Activated naive CD4-positive, alpha-beta T cell treated with anti-CD3 and anti-CD28 coated beads, Interleukin-2, amount 50 U/mL, for 72 hours (primary cell): ENCODE data around the gene CLDN20. TPM values are rescaled to one million over a fixed set of nuclear protein-coding genes. Genes with fewer than 3 reads are reported as not detected.
"Not testable (repeated sequence)": the region's sequence is repeated elsewhere in the genome, so short reads cannot be mapped to it uniquely, and the experiment has no call there.

Experiments
- ATAC-seq, 2 donors: fragments of 150-1000 bp; cut with Tn5 transposase; 2 replicates each; pipeline ENCODE4 v1.10.0; 2021; ENCODE audit warnings: mild to moderate bottlenecking in 2 of 2, moderate library complexity in 2 of 2
- DNase-seq, 2 donors: peaks; one replicate each; pipeline ENCODE4 v3.0.0; 2021 to 2022; ENCODE audit warnings: low spot score in 2 of 2
- H3K27ac Mint-ChIP-seq, 2 donors: one replicate each; pipeline ENCODE4 v1.8.0; 2022; ENCODE audit warnings: mild to moderate bottlenecking in 2 of 2, mixed read lengths in 2 of 2
- H3K36me3 Mint-ChIP-seq, 2 donors: one replicate each; pipeline ENCODE4 v1.8.0; 2022; ENCODE audit warnings: mixed read lengths in 2 of 2
- H3K9me3 Mint-ChIP-seq, 2 donors: one replicate each; pipeline ENCODE4 v1.8.0; 2022; ENCODE audit warnings: mixed read lengths in 2 of 2
- total RNA-seq, 2 donors: library from RNA; stranded (reverse); gene quantifications; one replicate each; pipeline ENCODE4 v1.2.3, GENCODE V29; 2022

CLDN20 gene
- total RNA-seq, 2 donors from 2014 or later: not detected

DNA sequence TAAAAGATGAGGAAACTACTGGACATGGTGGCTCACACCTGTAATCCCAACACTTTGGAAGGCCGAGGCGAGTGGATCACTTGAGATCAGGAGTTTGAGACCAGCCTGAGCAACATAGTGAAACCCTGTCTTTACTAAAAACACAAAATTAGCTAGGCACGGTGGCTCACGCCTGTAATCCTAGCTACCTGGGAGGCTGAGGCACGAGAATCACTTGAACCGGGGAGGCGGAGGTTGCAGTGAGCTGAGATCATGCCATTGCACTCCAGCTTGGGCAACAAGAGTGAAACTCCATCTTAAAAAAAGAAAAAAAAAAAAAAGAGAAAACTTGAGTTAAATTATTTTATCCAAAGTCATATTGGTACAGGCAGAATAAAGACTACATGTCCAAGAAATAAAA lies 49.1 kb downstream of the CLDN20 start:
- ATAC-seq, H3K9me3 Mint-ChIP-seq, DNase-seq: not testable (repeated sequence)
- Mint-ChIP-seq H3K27ac (peak overlapping the region; percentile 16 to 60), H3K36me3 (peaks cover 20 to 28% of the 10 kb centered on the region in 2 donors)

GRCh38 chr6:155313602-155314091 lies 49.8 kb downstream of the CLDN20 start:
- no peaks in the 10 kb centered on the region for H3K9me3 Mint-ChIP-seq
- H3K27ac Mint-ChIP-seq: peak overlapping the region; percentile 87 to 98
- ATAC-seq (peak; percentile 6 to 23), DNase-seq (no peak)
- peaks cover 20 to 25% of the 10 kb centered on the region in 2 donors for H3K36me3 Mint-ChIP-seq

GRCh38 chr6:155314092-155314772 lies 50.4 kb downstream of the CLDN20 start, which contains the start of gene TFB1M:
TSS of gene TFB1M (minus strand) at chr6:155314484. CDS start at chr6:155314428, 56 bp downstream.
- Mint-ChIP-seq H3K36me3 (peaks cover 20 to 23% of the 10 kb centered on the region in 2 donors), H3K9me3 (no peaks in the 10 kb centered on the region), H3K27ac (peak within 1 kb of the TSS; percentile 96 to 98)
- DNase-seq (peak; percentile 97 to 98), ATAC-seq (peak; percentile 96 to 97)

DNA sequence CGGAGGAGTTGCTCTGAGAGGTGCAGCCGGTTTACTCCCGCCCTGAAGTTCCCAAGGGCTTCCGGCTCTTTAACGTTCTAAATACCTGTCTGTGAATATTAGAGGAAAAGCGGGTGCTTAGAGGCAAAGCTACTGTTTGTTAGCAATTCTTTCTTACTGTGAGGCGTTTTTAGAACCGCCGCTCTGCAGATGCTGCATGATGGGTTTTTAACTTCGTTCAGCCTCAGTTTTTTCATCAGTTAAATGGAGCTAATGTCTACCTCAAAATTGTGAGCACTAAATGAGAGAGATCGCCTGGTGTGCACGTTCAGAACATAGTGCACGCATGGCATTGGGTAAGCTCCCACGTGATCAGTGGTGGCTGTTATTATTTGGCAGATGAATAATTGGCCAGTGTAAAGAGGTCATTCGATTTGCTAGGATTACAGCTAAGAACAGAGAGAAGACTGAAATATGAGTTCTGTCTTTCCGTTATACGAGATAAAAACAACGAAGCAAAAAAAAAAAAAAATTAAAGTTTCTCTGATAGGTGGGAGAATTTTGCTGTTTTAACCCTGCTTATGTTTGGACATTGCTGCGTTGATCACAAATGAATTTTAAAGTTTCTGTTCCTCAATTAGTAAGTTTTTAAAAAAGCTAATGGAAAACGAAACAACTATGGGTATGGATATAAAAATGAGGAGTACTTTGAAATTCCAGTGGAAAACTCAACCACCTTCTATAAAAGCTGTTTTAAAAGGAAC lies 51.1 kb downstream of the CLDN20 start:
- Mint-ChIP-seq H3K9me3 (no peaks in the 10 kb centered on the region), H3K36me3 (peaks cover 19 to 20% of the 10 kb centered on the region in 2 donors), H3K27ac (peak overlapping the region; percentile 96 to 98)
- peak; percentile 58 to 67 for ATAC-seq
- DNase-seq: no peak

DNA sequence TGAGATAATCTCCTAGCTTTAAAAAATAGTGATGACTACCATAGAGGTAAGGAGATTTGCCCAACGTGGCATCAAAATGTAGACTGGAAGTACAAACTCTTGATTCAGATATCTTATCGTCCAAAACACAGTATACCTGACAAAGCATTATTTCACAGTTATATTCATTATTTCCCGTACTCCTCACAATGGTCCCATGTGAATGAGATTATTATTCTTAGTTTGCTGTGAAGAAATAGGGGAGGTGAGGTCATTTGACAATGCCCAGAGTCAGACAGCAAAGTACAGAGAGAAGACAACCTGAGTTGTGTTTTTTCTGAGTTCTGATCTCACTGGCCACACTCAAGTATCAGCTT lies 51.7 kb downstream of the CLDN20 start:
- no peak for ATAC-seq
- H3K36me3 Mint-ChIP-seq: peaks cover 17 to 19% of the 10 kb centered on the region in 2 donors
- no peaks in the 10 kb centered on the region for H3K9me3 Mint-ChIP-seq
- H3K27ac Mint-ChIP-seq: peak overlapping the region; percentile 96 to 98
- no peak for DNase-seq

DNA sequence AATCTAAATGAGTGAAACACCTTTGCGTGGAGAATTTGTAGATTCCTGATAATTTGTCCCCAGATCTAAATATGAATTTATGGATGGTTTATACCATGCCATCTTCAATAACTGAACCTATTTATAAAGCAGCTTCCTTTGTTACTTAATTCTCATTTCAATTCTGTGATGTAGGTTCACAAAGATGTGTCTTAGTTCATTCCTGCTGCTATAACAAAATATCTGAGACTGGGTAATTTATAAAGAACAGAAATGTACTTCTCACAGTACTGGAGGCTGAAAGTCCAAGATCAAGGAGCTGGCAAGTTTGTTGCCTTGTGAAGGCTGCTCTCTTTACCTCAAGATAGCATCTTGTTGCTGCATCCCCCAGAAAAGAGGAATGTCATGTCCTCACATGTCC lies 52.6 kb downstream of the CLDN20 start:
- DNase-seq (no peak), ATAC-seq (no peak)
- Mint-ChIP-seq H3K27ac (peak overlapping the region in 1 of 2 donors; percentile 69), H3K36me3 (peaks cover 15 to 19% of the 10 kb centered on the region in 2 donors), H3K9me3 (no peaks in the 10 kb centered on the region)

DNA sequence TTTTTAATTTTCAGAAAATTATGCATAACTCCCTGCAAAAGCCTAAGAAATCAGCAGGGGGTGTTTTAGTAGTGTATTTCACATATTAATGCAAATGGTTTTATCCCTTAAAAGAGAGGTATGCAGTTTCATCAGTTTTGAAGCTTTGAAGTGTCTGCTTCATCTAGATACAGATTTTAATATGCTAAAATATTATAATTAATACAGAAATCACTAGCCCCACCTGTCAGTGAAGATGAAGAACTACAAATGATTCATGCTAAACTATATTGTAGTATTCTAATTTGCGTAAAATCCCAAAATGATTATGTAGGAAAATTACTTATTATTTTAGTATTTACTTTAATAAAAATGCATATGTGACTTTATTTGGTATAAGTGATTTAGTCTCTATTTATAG lies 53.4 kb downstream of the CLDN20 start:
- no peaks in the 10 kb centered on the region for H3K9me3 Mint-ChIP-seq
- ATAC-seq (no peak), DNase-seq (no peak)
- no peak overlapping the region for H3K27ac Mint-ChIP-seq
- peaks cover 15 to 16% of the 10 kb centered on the region in 2 donors for H3K36me3 Mint-ChIP-seq

- ATAC-seq (no peak), DNase-seq (no peak)
- no peak overlapping the region for H3K27ac Mint-ChIP-seq
- peaks cover 0 to 5% of the 10 kb centered on the region in 2 donors for H3K36me3 Mint-ChIP-seq
- no peaks in the 10 kb centered on the region for H3K9me3 Mint-ChIP-seq
Measured at GRCh38 chr6:155319902-155320301, 56.1 kb downstream of the CLDN20 start.

DNA sequence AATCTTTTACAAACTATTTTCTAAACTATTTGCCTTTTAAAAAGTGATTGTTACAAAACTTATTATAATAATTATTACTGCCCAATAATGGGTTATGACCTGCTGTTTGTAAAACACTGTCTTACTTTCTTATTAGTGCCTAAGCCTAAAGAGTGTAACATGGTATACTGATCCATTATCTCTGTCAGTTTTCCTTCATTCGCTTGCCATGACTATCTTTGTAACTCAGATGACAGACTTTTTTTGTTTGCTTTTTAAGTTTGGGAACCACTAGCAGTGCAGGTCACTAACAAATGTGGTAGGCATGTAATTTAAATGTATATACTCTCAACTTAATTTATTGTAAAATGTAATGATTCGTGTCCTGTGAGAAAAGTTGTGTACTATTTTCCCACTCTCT lies 60.4 kb downstream of the CLDN20 start:
- no peak overlapping the region for H3K27ac Mint-ChIP-seq
- DNase-seq (no peak), ATAC-seq (no peak)
- H3K36me3 Mint-ChIP-seq: no peaks in the 10 kb centered on the region
- H3K9me3 Mint-ChIP-seq: no peaks in the 10 kb centered on the region

DNA sequence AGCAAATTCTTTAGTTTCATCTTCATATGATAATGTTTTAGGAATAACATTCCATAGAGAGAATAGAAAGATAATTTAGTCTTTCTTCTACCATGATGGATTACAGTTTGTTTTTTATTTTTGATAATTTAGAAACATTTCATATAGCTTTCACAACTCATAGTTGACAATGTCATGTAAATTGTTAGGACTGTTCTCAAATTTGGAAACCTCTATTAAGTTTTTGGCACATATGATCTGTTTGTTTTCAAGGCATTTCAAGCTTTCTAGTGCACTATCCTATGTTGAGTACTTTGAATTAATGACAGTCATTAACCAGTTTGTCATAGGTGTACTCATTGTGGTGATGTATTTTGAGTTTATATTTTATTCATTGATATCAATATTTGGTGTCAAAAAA lies 61.2 kb downstream of the CLDN20 start:
- Mint-ChIP-seq H3K27ac (no peak overlapping the region), H3K9me3 (no peaks in the 10 kb centered on the region), H3K36me3 (no peaks in the 10 kb centered on the region)
- DNase-seq (no peak), ATAC-seq (no peak)

DNA sequence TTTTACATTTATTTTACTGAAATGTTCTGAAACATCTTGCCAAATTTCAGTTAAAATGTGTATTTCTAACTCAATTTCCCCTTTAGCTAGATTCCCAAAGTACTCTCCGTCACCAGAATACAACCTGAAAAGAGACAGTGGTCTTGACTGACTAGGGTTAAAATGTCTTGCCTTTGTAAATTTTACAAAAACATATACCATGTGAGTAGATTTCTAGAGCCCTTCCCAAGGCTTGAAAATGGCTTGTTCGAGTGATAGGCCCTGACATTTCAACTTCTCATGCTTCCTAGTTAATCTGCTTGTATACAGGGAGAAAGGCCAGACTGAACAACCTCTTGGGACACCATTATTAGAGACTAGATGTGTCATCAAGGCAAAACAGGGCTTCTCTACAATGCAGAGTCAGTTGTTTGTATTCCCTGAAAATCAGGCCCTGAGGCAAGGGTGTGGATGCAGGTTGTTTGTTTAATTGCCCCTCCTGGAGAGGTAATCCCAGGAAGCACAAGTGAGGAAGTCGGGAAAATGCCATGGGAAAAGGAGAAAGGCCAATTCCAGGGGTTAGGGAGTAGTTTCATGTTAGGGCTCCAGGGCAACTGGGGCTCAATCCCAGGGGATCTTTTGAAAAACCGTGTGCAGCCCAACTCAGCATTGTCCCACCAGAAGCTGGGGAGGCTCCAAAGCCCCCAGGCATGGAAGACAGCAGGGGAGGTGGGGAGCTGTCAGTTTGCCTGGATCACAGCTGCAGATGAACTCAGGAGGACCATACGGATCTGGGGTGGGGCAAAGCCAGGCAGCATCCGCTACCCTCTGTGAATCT lies 62.1 kb downstream of the CLDN20 start:
- Mint-ChIP-seq H3K36me3 (no peaks in the 10 kb centered on the region), H3K9me3 (no peaks in the 10 kb centered on the region), H3K27ac (no peak overlapping the region)
- ATAC-seq (no peak), DNase-seq (no peak)

Other genes starting within 250 kb of the CLDN20 start
- 10 to 100 TPM; 44.7 to 49.2 TPM for gene TFB1M, start 50.5 kb downstream of the CLDN20 start, total RNA-seq
- not detected for gene NOX3, start 191.8 kb downstream of the CLDN20 start, total RNA-seq